OCI-LY7 (cell line): ENCODE results near the gene MYLK. TPM values are rescaled to one million over a fixed set of nuclear protein-coding genes. Genes with fewer than 3 reads are reported as not detected.

Experiments
- BruUV-seq: library from RNA; stranded (reverse); fragments of 400-500 nt; replicated peaks from 2 replicates; lab custom pipeline; 2021; lab: Mats Ljungman, UMichigan
- CTCF ChIA-PET: fragments of 300-600 bp; sonication (Branson Sonifier 250); formaldehyde crosslinking; loops from one replicate; lab custom pipeline; 2022; ENCODE audit warnings: antibody characterized with exemption; ENCODE audit not compliant: unreplicated experiment; lab: Charles Lee
- POLR2A ChIA-PET: fragments of 300-600 bp; sonication (Branson Sonifier 250); formaldehyde crosslinking; loops from one replicate; lab custom pipeline; 2022; ENCODE audit warnings: antibody characterized with exemption; lab: Charles Lee
- DNase-seq: peaks from one replicate; pipeline ENCODE4 v3.0.0-alpha.2; 2015; ENCODE audit warnings: low spot score
- H2AFZ ChIP-seq: fragments of 200-600 bp; sonication (generic), shearing (Covaris generic); 2 replicates; pipeline ENCODE4 v1.6.1; 2014; ENCODE audit warnings: mild to moderate bottlenecking, antibody characterized with exemption, low read length, moderate library complexity
- H3K27ac ChIP-seq: fragments of 200-600 bp; sonication (generic); 2 replicates; pipeline ENCODE4 v1.5.1; 2014; ENCODE audit warnings: mixed run types, low read depth, mild to moderate bottlenecking, moderate library complexity, low read length, inconsistent platforms; ENCODE audit not compliant: poor library complexity, severe bottlenecking
- H3K36me3 ChIP-seq: fragments of 200-600 bp; sonication (generic); 2 replicates; pipeline ENCODE4 v1.6.1; 2014; ENCODE audit warnings: mild to moderate bottlenecking, antibody characterized with exemption, low read length, moderate library complexity, mixed read lengths; ENCODE audit not compliant: insufficient read depth
- H3K4me1 ChIP-seq: fragments of 200-600 bp; sonication (generic); 2 replicates; pipeline ENCODE4 v1.5.1; 2014; ENCODE audit warnings: mild to moderate bottlenecking, low read length; ENCODE audit not compliant: insufficient read depth, poor library complexity, severe bottlenecking
- H3K4me2 ChIP-seq: fragments of 200-600 bp; sonication (generic); 2 replicates; pipeline ENCODE4 v1.6.1; 2014; ENCODE audit warnings: mild to moderate bottlenecking, low read length
- H3K4me3 ChIP-seq: fragments of 200-600 bp; sonication (generic); 2 replicates; pipeline ENCODE4 v1.5.1; 2014; ENCODE audit warnings: mild to moderate bottlenecking, low read depth, low read length; ENCODE audit not compliant: poor library complexity, severe bottlenecking
- H3K79me2 ChIP-seq: fragments of 200-600 bp; sonication (generic); 2 replicates; pipeline ENCODE4 v1.6.1; 2016; ENCODE audit warnings: low read depth, mild to moderate bottlenecking, low read length, moderate library complexity, mixed read lengths; ENCODE audit not compliant: insufficient read depth
- H3K9me2 ChIP-seq: fragments of 200-600 bp; sonication (generic); 2 replicates; pipeline ENCODE4 v1.6.1; 2016; ENCODE audit warnings: mild to moderate bottlenecking, low read length, mixed read lengths; ENCODE audit not compliant: insufficient read depth
- H3K9me3 ChIP-seq: fragments of 200-600 bp; sonication (generic); 2 replicates; pipeline ENCODE4 v1.6.1; 2014; ENCODE audit warnings: mild to moderate bottlenecking, mixed run types, low read length, mixed read lengths
- H4K20me1 ChIP-seq: fragments of 200-600 bp; sonication (generic); 2 replicates; pipeline ENCODE4 v1.6.1; 2014; ENCODE audit warnings: mild to moderate bottlenecking, antibody characterized with exemption, low read length, moderate library complexity, mixed read lengths; ENCODE audit not compliant: insufficient read depth
- EZH2phosphoT487 ChIP-seq: fragments of 200-600 bp; sonication (generic); IDR thresholded peaks from 2 replicates; pipeline ENCODE4 v1.6.1; 2018; ENCODE audit warnings: low read depth, borderline replicate concordance, mild to moderate bottlenecking, mixed run types, antibody characterized with exemption, low read length, moderate library complexity, mixed read lengths
- intact Hi-C: fragments of 100-400 bp; cut with micrococcal nuclease; formaldehyde crosslinking; loops from one replicate; pipeline ENCODE4 v1.10.0; 2022; ENCODE audit not compliant: unreplicated experiment
- total RNA-seq, 2 experiments: library from RNA; depleted of rRNA in 1 of 2; stranded (reverse); fragments of >200 nt in 1 of 2; shearing (Covaris generic) in 1 of 2; gene quantifications; 2 replicates each; pipeline ENCODE4 v1.2.3, GENCODE V29; 2014 to 2022
- TF ChIP-seq, protein P1 (sequence below): fragments of 200-600 bp; sonication (generic); conservative IDR thresholded peaks from 2 replicates; pipeline ENCODE4 v1.5.1; 2014; ENCODE audit warnings: mild to moderate bottlenecking, antibody characterized with exemption, low read length, moderate library complexity, mixed read lengths

Gene MYLK
- total RNA-seq, 2 experiments from 2014 or later: not detected

DNA sequence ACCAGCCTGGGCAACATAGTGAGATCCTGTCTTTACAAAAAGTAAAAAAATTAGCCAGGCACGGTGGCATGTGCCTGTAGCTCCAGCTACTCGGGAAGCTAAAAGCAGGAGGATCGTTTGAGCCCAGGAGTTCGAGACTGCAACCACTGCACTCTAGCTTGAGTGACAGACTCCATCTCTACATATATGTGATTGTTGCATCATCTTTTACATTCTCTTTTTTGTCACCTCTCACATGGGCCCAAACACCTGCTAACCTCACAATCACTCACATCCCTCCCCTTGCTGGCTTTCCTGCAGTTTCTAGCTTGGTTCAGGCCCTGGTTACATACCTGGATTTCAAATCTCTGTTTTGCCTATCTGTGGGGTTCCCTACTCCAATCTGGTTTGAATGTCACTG, 19.4 kb downstream of the MYLK start:
- no peak for DNase-seq
- BruUV-seq: no TSS peak
- H3K9me2 ChIP-seq: no peaks in the 10 kb centered on the region
- H3K9me3 ChIP-seq: no peaks in the 10 kb centered on the region
- H3K27ac ChIP-seq: no peak overlapping the region
- no peak overlapping the region for H2AFZ ChIP-seq
- no peaks in the 10 kb centered on the region for H3K4me1 ChIP-seq
- POLR2A ChIA-PET: no interaction called here
- H4K20me1 ChIP-seq: no peaks in the 10 kb centered on the region
- H3K36me3 ChIP-seq: no peaks in the 10 kb centered on the region
- no peak overlapping the region for H3K4me3 ChIP-seq
- H3K79me2 ChIP-seq: no peaks in the 10 kb centered on the region
- intact Hi-C loops: no loop called here
- TF ChIP-seq, protein P1, sequence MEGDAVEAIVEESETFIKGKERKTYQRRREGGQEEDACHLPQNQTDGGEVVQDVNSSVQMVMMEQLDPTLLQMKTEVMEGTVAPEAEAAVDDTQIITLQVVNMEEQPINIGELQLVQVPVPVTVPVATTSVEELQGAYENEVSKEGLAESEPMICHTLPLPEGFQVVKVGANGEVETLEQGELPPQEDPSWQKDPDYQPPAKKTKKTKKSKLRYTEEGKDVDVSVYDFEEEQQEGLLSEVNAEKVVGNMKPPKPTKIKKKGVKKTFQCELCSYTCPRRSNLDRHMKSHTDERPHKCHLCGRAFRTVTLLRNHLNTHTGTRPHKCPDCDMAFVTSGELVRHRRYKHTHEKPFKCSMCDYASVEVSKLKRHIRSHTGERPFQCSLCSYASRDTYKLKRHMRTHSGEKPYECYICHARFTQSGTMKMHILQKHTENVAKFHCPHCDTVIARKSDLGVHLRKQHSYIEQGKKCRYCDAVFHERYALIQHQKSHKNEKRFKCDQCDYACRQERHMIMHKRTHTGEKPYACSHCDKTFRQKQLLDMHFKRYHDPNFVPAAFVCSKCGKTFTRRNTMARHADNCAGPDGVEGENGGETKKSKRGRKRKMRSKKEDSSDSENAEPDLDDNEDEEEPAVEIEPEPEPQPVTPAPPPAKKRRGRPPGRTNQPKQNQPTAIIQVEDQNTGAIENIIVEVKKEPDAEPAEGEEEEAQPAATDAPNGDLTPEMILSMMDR: no peak
- TF ChIP-seq EZH2phosphoT487: no peak
- H3K4me2 ChIP-seq: no peak overlapping the region
- CTCF ChIA-PET: no interaction called here

DNA sequence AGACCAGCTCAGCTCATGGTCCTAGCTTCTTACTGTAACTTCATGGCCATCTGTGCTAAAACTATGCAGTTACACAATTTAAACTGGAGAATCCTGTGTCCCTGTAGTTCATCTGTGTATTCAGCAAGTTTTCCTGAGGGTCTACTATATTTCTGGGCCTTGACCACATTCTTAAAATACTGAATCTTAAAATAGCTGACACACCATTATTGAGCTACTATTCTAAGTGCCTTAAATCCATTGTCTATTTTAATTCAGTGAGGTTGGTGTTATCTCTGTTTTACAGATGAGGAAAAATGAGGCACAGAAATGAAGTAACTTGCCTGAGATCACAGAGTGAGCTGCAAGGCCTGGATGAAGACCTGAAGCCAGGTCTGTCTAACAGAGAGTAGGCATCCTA, 22.0 kb downstream of the MYLK start:
- intact Hi-C loops: no loop called here
- POLR2A ChIA-PET: interaction anchor here (0.7 kb wide), 1 partner anchor 20 kb away, joined by 3 read pairs; no protein-coding TSS in a partner anchor

More for the DNA sequence above, 22.0 kb downstream of the MYLK start:
- H3K9me3 ChIP-seq: no peaks in the 10 kb centered on the region
- H3K79me2 ChIP-seq: no peaks in the 10 kb centered on the region
- no peak overlapping the region for H3K4me2 ChIP-seq
- no peak for TF ChIP-seq EZH2phosphoT487
- TF ChIP-seq, protein P1: no peak
- no peaks in the 10 kb centered on the region for H4K20me1 ChIP-seq
- BruUV-seq: no TSS peak
- no peak overlapping the region for H3K27ac ChIP-seq
- no peak overlapping the region for H2AFZ ChIP-seq
- H3K9me2 ChIP-seq: no peaks in the 10 kb centered on the region
- H3K36me3 ChIP-seq: no peaks in the 10 kb centered on the region
- no peaks in the 10 kb centered on the region for H3K4me1 ChIP-seq
- H3K4me3 ChIP-seq: no peak overlapping the region
- no peak for DNase-seq
- CTCF ChIA-PET: no interaction called here
